SK-N-SH treated with all-trans-retinoic acid at 6 μM for 48 hours (cell line): Measurements from ENCODE around the gene OR6B1.

ENCODE experiments used
- ATAC-seq: fragments of 200-7000 bp; cut with Tn5 transposase; 3 replicates; pipeline ENCODE4 v1.9.1; 2020; ENCODE audit warnings: mild to moderate bottlenecking, moderate library complexity
- BACH2 ChIP-seq: fragments of 250-450 bp; sonication (Bioruptor Pico); IDR thresholded peaks from 2 replicates; pipeline ENCODE4 v1.9.0; 2021; ENCODE audit warnings: mild to moderate bottlenecking, borderline replicate concordance
- CSDC2 ChIP-seq: fragments of 250-450 bp; sonication (Bioruptor Pico); IDR thresholded peaks from 2 replicates; pipeline ENCODE4 v1.5.0; 2020; ENCODE audit warnings: mild to moderate bottlenecking, moderate library complexity
- ESRRG ChIP-seq: fragments of 250-450 bp; sonication (Bioruptor Pico); IDR thresholded peaks from 2 replicates; pipeline ENCODE4 v1.6.1; 2021; ENCODE audit warnings: mild to moderate bottlenecking
- GLIS3 ChIP-seq: fragments of 250-450 bp; sonication (Bioruptor Pico); IDR thresholded peaks from 2 replicates; pipeline ENCODE4 v1.5.0; 2020; ENCODE audit warnings: mild to moderate bottlenecking, moderate library complexity
- ISL1 ChIP-seq: fragments of 250-450 bp; sonication (Bioruptor Pico); IDR thresholded peaks from 2 replicates; pipeline ENCODE4 v2.1.2; 2022; ENCODE audit warnings: mild to moderate bottlenecking, moderate library complexity
- OSR1 ChIP-seq: fragments of 250-450 bp; sonication (Bioruptor Pico); IDR thresholded peaks from 2 replicates; pipeline ENCODE4 v1.8.0; 2022; ENCODE audit warnings: moderate library complexity, mild to moderate bottlenecking, inconsistent platforms
- PPARA ChIP-seq: fragments of 250-450 bp; sonication (Bioruptor Pico); IDR thresholded peaks from 2 replicates; pipeline ENCODE4 v1.5.0; 2020; ENCODE audit warnings: mild to moderate bottlenecking, borderline replicate concordance
- SNAI2 ChIP-seq: fragments of 250-450 bp; sonication (Bioruptor Pico); IDR thresholded peaks from 2 replicates; pipeline ENCODE4 v1.5.0; 2020; ENCODE audit warnings: mild to moderate bottlenecking, moderate library complexity
- TCF4 ChIP-seq: fragments of 250-450 bp; sonication (Bioruptor Pico); IDR thresholded peaks from 2 replicates; pipeline ENCODE4 v1.8.0; 2021; ENCODE audit warnings: mild to moderate bottlenecking, moderate library complexity, borderline replicate concordance
- ZC3H10 ChIP-seq: fragments of 250-450 bp; sonication (Bioruptor Pico); IDR thresholded peaks from 2 replicates; pipeline ENCODE4 v1.5.1; 2021; ENCODE audit warnings: mild to moderate bottlenecking, moderate library complexity
- ZFP3 ChIP-seq: fragments of 250-450 bp; sonication (Bioruptor Pico); IDR thresholded peaks from 2 replicates; pipeline ENCODE4 v1.5.0; 2020; ENCODE audit warnings: mild to moderate bottlenecking, moderate library complexity
- ZFP30 ChIP-seq: fragments of 450-650 bp; formaldehyde crosslinking; IDR thresholded peaks from 2 replicates; pipeline ENCODE4 v1.5.0; 2022; ENCODE audit warnings: mild to moderate bottlenecking, moderate library complexity
- ZNF565 ChIP-seq: fragments of 450-650 bp; formaldehyde crosslinking; conservative IDR thresholded peaks from 2 replicates; pipeline ENCODE4 v1.5.0; 2020; ENCODE audit warnings: low read depth, mild to moderate bottlenecking, moderate library complexity
- ZNF70 ChIP-seq: fragments of 450-650 bp; formaldehyde crosslinking; IDR thresholded peaks from 2 replicates; pipeline ENCODE4 v1.5.0; 2020; ENCODE audit warnings: mild to moderate bottlenecking, moderate library complexity
- TF ChIP-seq, protein P1 (sequence below): fragments of 250-450 bp; sonication (Bioruptor Pico); IDR thresholded peaks from 2 replicates; pipeline ENCODE4 v1.8.0; 2021; ENCODE audit warnings: low read depth, mild to moderate bottlenecking, moderate library complexity, borderline replicate concordance
- TF ChIP-seq, protein P2 (sequence below): fragments of 250-450 bp; sonication (Bioruptor Pico); IDR thresholded peaks from 2 replicates; pipeline ENCODE4 v1.8.0; 2020; ENCODE audit warnings: mild to moderate bottlenecking, moderate library complexity, borderline replicate concordance
- TF ChIP-seq, protein P3 (sequence below): fragments of 250-450 bp; sonication (Bioruptor Pico); IDR thresholded peaks from 2 replicates; pipeline ENCODE4 v1.5.1; 2020; ENCODE audit warnings: low read depth, mild to moderate bottlenecking, moderate library complexity

OR6B1 gene

DNA sequence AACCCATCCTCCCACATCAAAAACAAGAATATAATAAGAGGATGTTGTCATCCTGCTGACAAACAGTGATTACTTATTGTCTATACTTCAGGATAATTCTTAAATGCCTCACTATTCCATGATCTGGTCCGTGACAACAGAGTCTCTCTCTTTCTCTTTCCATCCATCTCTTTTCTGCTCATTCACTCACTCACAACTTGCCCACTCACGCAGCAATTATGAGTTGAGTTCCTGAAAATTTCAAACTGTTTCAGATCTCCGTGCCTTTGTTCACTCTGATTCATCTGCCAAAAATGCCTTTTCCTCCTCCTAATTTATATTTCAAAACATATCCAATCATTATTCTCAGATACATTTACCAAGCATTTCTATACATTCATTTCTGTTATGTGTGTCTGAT lies 1.4 kb downstream of the OR6B1 start:
- no peak for TF ChIP-seq GLIS3
- no peak for TF ChIP-seq ESRRG (CRISPR knock-in tag)
- TF ChIP-seq, protein P1, sequence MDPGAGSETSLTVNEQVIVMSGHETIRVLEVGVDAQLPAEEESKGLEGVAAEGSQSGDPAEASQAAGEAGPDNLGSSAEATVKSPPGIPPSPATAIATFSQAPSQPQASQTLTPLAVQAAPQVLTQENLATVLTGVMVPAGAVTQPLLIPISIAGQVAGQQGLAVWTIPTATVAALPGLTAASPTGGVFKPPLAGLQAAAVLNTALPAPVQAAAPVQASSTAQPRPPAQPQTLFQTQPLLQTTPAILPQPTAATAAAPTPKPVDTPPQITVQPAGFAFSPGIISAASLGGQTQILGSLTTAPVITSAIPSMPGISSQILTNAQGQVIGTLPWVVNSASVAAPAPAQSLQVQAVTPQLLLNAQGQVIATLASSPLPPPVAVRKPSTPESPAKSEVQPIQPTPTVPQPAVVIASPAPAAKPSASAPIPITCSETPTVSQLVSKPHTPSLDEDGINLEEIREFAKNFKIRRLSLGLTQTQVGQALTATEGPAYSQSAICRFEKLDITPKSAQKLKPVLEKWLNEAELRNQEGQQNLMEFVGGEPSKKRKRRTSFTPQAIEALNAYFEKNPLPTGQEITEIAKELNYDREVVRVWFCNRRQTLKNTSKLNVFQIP (CRISPR knock-in tag): no peak
- no peak for TF ChIP-seq ZC3H10 (CRISPR knock-in tag)
- no peak for TF ChIP-seq ZNF565
- TF ChIP-seq ZFP30: no peak
- no peak for TF ChIP-seq TCF4 (CRISPR knock-in tag)
- no peak for TF ChIP-seq ZFP3 (CRISPR knock-in tag)
- ATAC-seq: peak; percentile 67

DNA sequence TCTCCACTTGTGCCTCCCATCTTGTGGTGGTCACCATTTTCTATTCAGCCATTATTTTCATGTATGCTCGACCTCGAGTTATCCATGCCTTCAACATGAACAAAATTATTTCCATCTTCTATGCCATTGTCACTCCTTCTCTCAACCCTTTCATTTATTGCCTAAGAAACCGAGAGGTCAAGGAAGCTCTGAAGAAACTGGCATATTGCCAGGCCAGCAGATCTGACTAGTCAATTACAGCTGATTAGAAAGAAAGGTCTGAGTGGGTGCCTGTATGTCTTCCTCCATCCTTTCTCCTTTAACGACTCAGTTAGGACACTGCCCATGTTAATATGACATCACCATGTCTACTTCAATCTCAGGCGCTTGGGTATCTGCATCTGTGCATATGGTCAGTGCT lies 4.6 kb downstream of the OR6B1 start:
- TF ChIP-seq, protein P2, sequence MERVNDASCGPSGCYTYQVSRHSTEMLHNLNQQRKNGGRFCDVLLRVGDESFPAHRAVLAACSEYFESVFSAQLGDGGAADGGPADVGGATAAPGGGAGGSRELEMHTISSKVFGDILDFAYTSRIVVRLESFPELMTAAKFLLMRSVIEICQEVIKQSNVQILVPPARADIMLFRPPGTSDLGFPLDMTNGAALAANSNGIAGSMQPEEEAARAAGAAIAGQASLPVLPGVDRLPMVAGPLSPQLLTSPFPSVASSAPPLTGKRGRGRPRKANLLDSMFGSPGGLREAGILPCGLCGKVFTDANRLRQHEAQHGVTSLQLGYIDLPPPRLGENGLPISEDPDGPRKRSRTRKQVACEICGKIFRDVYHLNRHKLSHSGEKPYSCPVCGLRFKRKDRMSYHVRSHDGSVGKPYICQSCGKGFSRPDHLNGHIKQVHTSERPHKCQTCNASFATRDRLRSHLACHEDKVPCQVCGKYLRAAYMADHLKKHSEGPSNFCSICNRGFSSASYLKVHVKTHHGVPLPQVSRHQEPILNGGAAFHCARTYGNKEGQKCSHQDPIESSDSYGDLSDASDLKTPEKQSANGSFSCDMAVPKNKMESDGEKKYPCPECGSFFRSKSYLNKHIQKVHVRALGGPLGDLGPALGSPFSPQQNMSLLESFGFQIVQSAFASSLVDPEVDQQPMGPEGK (CRISPR knock-in tag): no peak
- TF ChIP-seq OSR1 (CRISPR knock-in tag) (no peak), ISL1 (CRISPR knock-in tag) (no peak), ZC3H10 (CRISPR knock-in tag) (no peak), PPARA (CRISPR knock-in tag) (no peak), CSDC2 (CRISPR knock-in tag) (no peak), TCF4 (CRISPR knock-in tag) (no peak), ZNF565 (no peak), ZNF70 (CRISPR knock-in tag) (no peak)
- TF ChIP-seq, protein P3, sequence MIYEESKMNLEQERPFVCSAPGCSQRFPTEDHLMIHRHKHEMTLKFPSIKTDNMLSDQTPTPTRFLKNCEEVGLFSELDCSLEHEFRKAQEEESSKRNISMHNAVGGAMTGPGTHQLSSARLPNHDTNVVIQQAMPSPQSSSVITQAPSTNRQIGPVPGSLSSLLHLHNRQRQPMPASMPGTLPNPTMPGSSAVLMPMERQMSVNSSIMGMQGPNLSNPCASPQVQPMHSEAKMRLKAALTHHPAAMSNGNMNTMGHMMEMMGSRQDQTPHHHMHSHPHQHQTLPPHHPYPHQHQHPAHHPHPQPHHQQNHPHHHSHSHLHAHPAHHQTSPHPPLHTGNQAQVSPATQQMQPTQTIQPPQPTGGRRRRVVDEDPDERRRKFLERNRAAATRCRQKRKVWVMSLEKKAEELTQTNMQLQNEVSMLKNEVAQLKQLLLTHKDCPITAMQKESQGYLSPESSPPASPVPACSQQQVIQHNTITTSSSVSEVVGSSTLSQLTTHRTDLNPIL (CRISPR knock-in tag): no peak
- ATAC-seq: no peak

DNA sequence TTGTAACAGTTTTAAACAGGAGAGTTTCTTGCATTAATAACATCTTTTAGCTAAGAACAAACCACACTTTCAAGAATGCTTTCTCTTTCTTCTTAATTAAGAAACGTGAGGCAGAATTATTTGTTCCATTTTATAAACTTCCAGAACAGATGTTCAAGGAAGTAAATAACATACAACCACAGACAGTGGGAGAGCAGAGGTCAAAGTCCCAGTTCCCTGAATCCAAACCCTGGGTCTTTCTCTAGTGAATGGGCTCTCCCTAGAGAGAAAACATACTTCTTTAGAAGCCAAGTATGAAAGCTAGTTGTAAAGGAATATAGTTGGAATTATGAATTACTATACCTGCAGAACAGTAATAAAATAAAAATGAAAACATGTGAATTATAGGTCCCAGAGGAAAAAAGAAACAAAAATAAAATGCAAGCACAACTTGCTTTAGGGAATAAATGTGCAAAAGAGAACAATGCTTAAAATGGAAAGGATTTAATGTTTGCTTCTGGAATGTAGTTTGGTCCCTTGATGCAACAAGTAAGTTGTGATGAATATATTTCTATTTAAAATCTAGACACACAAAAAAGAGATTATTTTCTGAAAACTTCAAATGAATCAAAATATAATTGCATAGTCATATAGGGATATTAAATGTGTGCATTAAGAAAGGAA lies 6.0 kb downstream of the OR6B1 start:
- no peak for ATAC-seq

More for the DNA sequence above, 6.0 kb downstream of the OR6B1 start:
- no peak for TF ChIP-seq ZNF565
- no peak for TF ChIP-seq BACH2
- TF ChIP-seq, protein P2 (CRISPR knock-in tag): no peak
- TF ChIP-seq, protein P1 (CRISPR knock-in tag): no peak
- TF ChIP-seq ZFP3 (CRISPR knock-in tag): no peak
- no peak for TF ChIP-seq TCF4 (CRISPR knock-in tag)
- no peak for TF ChIP-seq ISL1 (CRISPR knock-in tag)
- TF ChIP-seq OSR1 (CRISPR knock-in tag): no peak
- TF ChIP-seq ZFP30: no peak
- TF ChIP-seq ZC3H10 (CRISPR knock-in tag): no peak
- no peak for TF ChIP-seq PPARA (CRISPR knock-in tag)
- no peak for TF ChIP-seq SNAI2 (CRISPR knock-in tag)
